Neural cell (in vitro differentiated cells): ENCODE measurements around the gene PRR16.

Experiments used
- CTCF ChIP-seq: fragments of 450-650 bp; IDR thresholded peaks from 2 replicates; pipeline ENCODE4 v1.5.1; 2014; ENCODE audit warnings: antibody characterized with exemption, mild to moderate bottlenecking, moderate library complexity; ENCODE audit not compliant: poor library complexity, severe bottlenecking
- EZH2 ChIP-seq: fragments of 200-600, 300-800 bp; shearing (Covaris generic), sonication (generic); IDR thresholded peaks from 2 replicates; pipeline ENCODE4 v1.6.1; 2014; ENCODE audit warnings: antibody characterized with exemption, low read length, borderline replicate concordance, mild to moderate bottlenecking; ENCODE audit not compliant: insufficient read depth, poor library complexity, severe bottlenecking
- POLR2AphosphoS5 ChIP-seq: IDR thresholded peaks from 2 replicates; pipeline ENCODE4 v1.6.1; 2012
- RAD21 ChIP-seq: fragments of 450-650 bp; conservative IDR thresholded peaks from 2 replicates; pipeline ENCODE4 v1.6.1; 2014; ENCODE audit warnings: antibody characterized with exemption, mild to moderate bottlenecking, moderate library complexity
- REST ChIP-seq: IDR thresholded peaks from 2 replicates; pipeline ENCODE4 v1.6.1; 2012; ENCODE audit warnings: borderline replicate concordance
- SMC3 ChIP-seq: fragments of 450-650 bp; conservative IDR thresholded peaks from 2 replicates; pipeline ENCODE4 v1.6.1; 2014; ENCODE audit warnings: antibody characterized with exemption, mild to moderate bottlenecking, moderate library complexity; ENCODE audit not compliant: poor library complexity
- TAF1 ChIP-seq: IDR thresholded peaks from 2 replicates; pipeline ENCODE4 v1.6.1; 2012; ENCODE audit warnings: low read depth

- no peak for TF ChIP-seq EZH2
- no peak for TF ChIP-seq CTCF
- TF ChIP-seq POLR2AphosphoS5, result no peak
- no peak for TF ChIP-seq REST
- TF ChIP-seq SMC3, result no peak
- TF ChIP-seq TAF1, result no peak
- no peak for TF ChIP-seq RAD21
These were observed 104.6 kb downstream of the PRR16 start for GRCh38 chr5:120568711-120569110.
